ENCODE results near the gene KNL1.

- TF ChIP-seq CTCF (IDR thresholded peaks at IDR 0.05) (no peak), ZFX (IDR thresholded peaks at IDR 0.05; ENCODE audit: borderline replicate concordance) (no peak)
These were observed 29.3 kb downstream of the KNL1 start for GRCh38 chr15:40623361-40623760.
